SU-DHL-6 (cell line): ENCODE results near the gene GOSR2.

Experiments used
- H2AFZ ChIP-seq: fragments of 200-600 bp; sonication (generic); 2 replicates; pipeline ENCODE4 v1.6.1; 2014; ENCODE audit warnings: low read depth, mild to moderate bottlenecking, moderate library complexity, mixed read lengths, antibody characterized with exemption, low read length; ENCODE audit not compliant: severe bottlenecking
- H3F3A ChIP-seq: fragments of 200-600 bp; shearing (Covaris generic); 2 replicates; pipeline ENCODE4 v1.6.0; 2016; ENCODE audit warnings: antibody characterized with exemption, mild to moderate bottlenecking; ENCODE audit not compliant: insufficient read depth
- H3K27ac ChIP-seq: fragments of 200-600 bp; sonication (generic); 2 replicates; pipeline ENCODE4 v1.5.1; 2016; ENCODE audit warnings: low read depth, mild to moderate bottlenecking, low read length, moderate library complexity, mixed read lengths
- H3K27me3 ChIP-seq: fragments of 200-600 bp; sonication (generic), shearing (Covaris generic); 2 replicates; pipeline ENCODE4 v1.6.0; 2014; ENCODE audit warnings: mild to moderate bottlenecking, low read length
- H3K36me3 ChIP-seq: fragments of 200-600 bp; sonication (generic); 2 replicates; pipeline ENCODE4 v1.6.1; 2014; ENCODE audit warnings: mild to moderate bottlenecking, low read length, mixed read lengths
- H3K4me2 ChIP-seq: fragments of 300-600, 200-600 bp; shearing (Covaris generic), sonication (generic); 2 replicates; pipeline ENCODE4 v1.6.0; 2014; ENCODE audit warnings: low read length, low read depth, mild to moderate bottlenecking; ENCODE audit not compliant: poor library complexity, severe bottlenecking
- H3K4me3 ChIP-seq: fragments of 200-600 bp; sonication (generic); 2 replicates; pipeline ENCODE4 v1.5.1; 2014; ENCODE audit warnings: antibody characterized with exemption, low read length, mild to moderate bottlenecking, mixed read lengths; ENCODE audit not compliant: insufficient read depth, poor library complexity, severe bottlenecking
- H3K79me2 ChIP-seq: fragments of 200-600 bp; sonication (generic); 2 replicates; pipeline ENCODE4 v1.6.1; 2014; ENCODE audit warnings: mild to moderate bottlenecking, low read length, moderate library complexity; ENCODE audit not compliant: insufficient read depth
- H3K9ac ChIP-seq: fragments of 200-600 bp; sonication (generic); 2 replicates; pipeline ENCODE4 v1.7.0; 2014; ENCODE audit warnings: mild to moderate bottlenecking, low read length
- H3K9me2 ChIP-seq: fragments of 200-600 bp; sonication (generic); replicated peaks from 2 replicates; pipeline ENCODE4 v1.6.1; 2014; ENCODE audit warnings: low read length; ENCODE audit not compliant: insufficient read depth
- H3K9me3 ChIP-seq: fragments of 200-600 bp; sonication (generic); 2 replicates; pipeline ENCODE4 v1.6.1; 2014; ENCODE audit warnings: low read length, mixed read lengths; ENCODE audit not compliant: insufficient read depth
- H4K20me1 ChIP-seq: fragments of 200-600 bp; sonication (generic); 2 replicates; pipeline ENCODE4 v1.6.1; 2014; ENCODE audit warnings: low read depth, mild to moderate bottlenecking, antibody characterized with exemption, low read length, moderate library complexity, mixed read lengths
- CTCF ChIP-seq: fragments of 200-600 bp; sonication (generic); IDR thresholded peaks from one replicate; pipeline ENCODE4 v1.5.1; 2017; ENCODE audit warnings: antibody characterized with exemption, mild to moderate bottlenecking, low read length, moderate library complexity; ENCODE audit not compliant: insufficient read depth, poor library complexity, severe bottlenecking
- EZH2phosphoT487 ChIP-seq: fragments of 200-600 bp; sonication (generic), shearing (Covaris generic); conservative IDR thresholded peaks from 2 replicates; pipeline ENCODE4 v1.6.1; 2018; ENCODE audit warnings: mild to moderate bottlenecking, antibody characterized with exemption, low read length, moderate library complexity, mixed read lengths

Gene GOSR2

GRCh38 chr17:46975287-46975686 is 52.3 kb downstream of the GOSR2 start:
- Histone ChIP-seq H4K20me1 (no peaks in the 10 kb centered on the region), H3F3A (no peaks in the 10 kb centered on the region)
- TF ChIP-seq EZH2phosphoT487 (no peak), CTCF (no peak)

GRCh38 chr17:46976626-46977270 is 53.8 kb downstream of the GOSR2 start:
- Histone ChIP-seq H3K9ac (no peak overlapping the region), H2AFZ (no peak overlapping the region), H3K9me3 (no peaks in the 10 kb centered on the region), H3K27me3 (no peaks in the 10 kb centered on the region), H3K79me2 (no peaks in the 10 kb centered on the region), H3K4me2 (no peak overlapping the region), H3K9me2 (no peaks in the 10 kb centered on the region), H3F3A (no peaks in the 10 kb centered on the region), H4K20me1 (no peaks in the 10 kb centered on the region), H3K36me3 (no peaks in the 10 kb centered on the region), H3K27ac (no peak overlapping the region), H3K4me3 (no peak overlapping the region)
- TF ChIP-seq CTCF (no peak), EZH2phosphoT487 (no peak)

More at GRCh38 chr17:46975287-46975686, 52.3 kb downstream of the GOSR2 start:
- Histone ChIP-seq H3K79me2 (no peaks in the 10 kb centered on the region), H3K4me2 (no peak overlapping the region), H2AFZ (no peak overlapping the region), H3K9ac (no peak overlapping the region), H3K9me3 (no peaks in the 10 kb centered on the region), H3K27ac (no peak overlapping the region), H3K9me2 (no peaks in the 10 kb centered on the region), H3K27me3 (no peaks in the 10 kb centered on the region), H3K4me3 (no peak overlapping the region), H3K36me3 (no peaks in the 10 kb centered on the region)

GRCh38 chr17:46977348-46977747 is 54.4 kb downstream of the GOSR2 start:
- Histone ChIP-seq H2AFZ (no peak overlapping the region), H3K4me3 (no peak overlapping the region), H3F3A (no peaks in the 10 kb centered on the region), H3K9me2 (no peaks in the 10 kb centered on the region), H3K4me2 (no peak overlapping the region), H3K36me3 (no peaks in the 10 kb centered on the region), H3K27ac (no peak overlapping the region), H3K79me2 (no peaks in the 10 kb centered on the region), H3K9me3 (no peaks in the 10 kb centered on the region), H3K27me3 (no peaks in the 10 kb centered on the region), H3K9ac (no peak overlapping the region), H4K20me1 (no peaks in the 10 kb centered on the region)
- TF ChIP-seq CTCF, result no peak
- no peak for TF ChIP-seq EZH2phosphoT487
